Stimulated activated naive B cell treated with anti-CD40 and anti-IgM and Interleukin-4, amounts not matched to agents 10 μg/mL and 1 μg/mL and 100 μg/mL, for 72 hours (primary cell): ENCODE results near the gene NHLRC3.
"Not testable (repeated sequence)": the region's sequence is repeated elsewhere in the genome, so short reads cannot be mapped to it uniquely, and the experiment has no call there.

Source experiments
- ATAC-seq, 2 donors: fragments of 150-1000 bp; cut with Tn5 transposase; replicated peaks; 2 replicates each; pipeline ENCODE4 v1.10.0; 2021; ENCODE audit warnings: moderate library complexity in 1 of 2
- DNase-seq: peaks from one replicate; pipeline ENCODE4 v3.0.0; 2021
- H3K27ac Mint-ChIP-seq: one replicate; pipeline ENCODE4 v1.8.0; 2022; ENCODE audit warnings: mild to moderate bottlenecking, mixed read lengths
- H3K27me3 Mint-ChIP-seq, 2 donors: one replicate each; pipeline ENCODE4 v1.8.0; 2022; ENCODE audit warnings: mixed read lengths in 2 of 2
- H3K36me3 Mint-ChIP-seq, 2 donors: one replicate each; pipeline ENCODE4 v1.8.0; 2022; ENCODE audit warnings: mixed read lengths in 2 of 2, mild to moderate bottlenecking in 1 of 2
- H3K4me1 Mint-ChIP-seq, 2 donors: one replicate each; pipeline ENCODE4 v1.8.0; 2022; ENCODE audit warnings: mixed read lengths in 2 of 2, mild to moderate bottlenecking in 1 of 2
- H3K4me3 Mint-ChIP-seq, 2 donors: one replicate each; pipeline ENCODE4 v1.8.0; 2022; ENCODE audit warnings: mild to moderate bottlenecking in 2 of 2, mixed read lengths in 2 of 2, moderate library complexity in 1 of 2
- H3K9me3 Mint-ChIP-seq, 2 donors: one replicate each; pipeline ENCODE4 v1.8.0; 2022; ENCODE audit warnings: mixed read lengths in 2 of 2, mild to moderate bottlenecking in 1 of 2

Gene NHLRC3

DNA sequence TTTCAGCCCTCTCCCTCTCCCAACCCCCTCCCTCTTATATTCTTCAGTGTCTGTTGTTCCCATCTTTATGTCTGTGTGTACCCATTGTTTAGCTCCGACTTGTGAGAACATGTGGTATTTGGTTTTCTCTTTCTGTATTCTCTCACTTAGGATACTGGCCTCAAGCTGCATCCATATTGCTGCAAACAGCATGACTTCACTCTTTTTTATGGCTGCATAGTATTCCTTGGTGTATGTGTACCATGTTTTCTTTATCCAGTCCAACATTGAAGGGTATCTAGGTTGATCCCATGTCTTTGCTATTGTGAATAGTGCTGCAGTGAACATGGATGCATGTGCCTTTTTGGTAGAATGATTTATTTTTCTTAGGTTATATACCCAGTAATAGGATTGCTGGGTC, 17.8 kb downstream of the NHLRC3 start:
- Mint-ChIP-seq H3K9me3 (peaks cover 3 to 7% of the 10 kb centered on the region in 2 donors), H3K4me3 (no peak overlapping the region), H3K27me3 (no peaks in the 10 kb centered on the region), H3K27ac (no peak overlapping the region), H3K36me3 (peaks cover 18 to 58% of the 10 kb centered on the region in 2 donors), H3K4me1 (peaks cover 14 to 39% of the 10 kb centered on the region in 2 donors)
- no peak for DNase-seq
- ATAC-seq, result no peak

GRCh38 chr13:39058040-39058439, 19.8 kb downstream of the NHLRC3 start:
- H3K36me3 Mint-ChIP-seq, result peaks cover 26 to 64% of the 10 kb centered on the region in 2 donors
- H3K27ac Mint-ChIP-seq, result no peak overlapping the region
- H3K9me3 Mint-ChIP-seq, result peaks cover 3 to 7% of the 10 kb centered on the region in 2 donors
- H3K4me1 Mint-ChIP-seq, result peaks cover 14 to 39% of the 10 kb centered on the region in 2 donors
- ATAC-seq, result no peak
- no peak overlapping the region for H3K4me3 Mint-ChIP-seq
- no peak for DNase-seq
- no peaks in the 10 kb centered on the region for H3K27me3 Mint-ChIP-seq

- Mint-ChIP-seq H3K27me3 (no peaks in the 10 kb centered on the region), H3K36me3 (peaks cover 27 to 61% of the 10 kb centered on the region in 2 donors), H3K27ac (no peak overlapping the region), H3K4me1 (peaks cover 9 to 35% of the 10 kb centered on the region in 2 donors), H3K4me3 (no peak overlapping the region), H3K9me3 (peaks cover 4 to 7% of the 10 kb centered on the region in 2 donors)
- ATAC-seq (no peak), DNase-seq (no peak)
Measured at GRCh38 chr13:39062004-39062403, 23.7 kb downstream of the NHLRC3 start.

- H3K4me3 Mint-ChIP-seq, result no peak overlapping the region
- no peak for DNase-seq
- no peaks in the 10 kb centered on the region for H3K4me1 Mint-ChIP-seq
- H3K9me3 Mint-ChIP-seq, result peaks cover 0 to 6% of the 10 kb centered on the region in 2 donors
- peaks cover 42 to 45% of the 10 kb centered on the region in 2 donors for H3K27me3 Mint-ChIP-seq
- no peak overlapping the region for H3K27ac Mint-ChIP-seq
- peaks cover 0 to 1% of the 10 kb centered on the region in 2 donors for H3K36me3 Mint-ChIP-seq
- ATAC-seq, result no peak
Measured at GRCh38 chr13:39072842-39073241, 34.6 kb downstream of the NHLRC3 start.

DNA sequence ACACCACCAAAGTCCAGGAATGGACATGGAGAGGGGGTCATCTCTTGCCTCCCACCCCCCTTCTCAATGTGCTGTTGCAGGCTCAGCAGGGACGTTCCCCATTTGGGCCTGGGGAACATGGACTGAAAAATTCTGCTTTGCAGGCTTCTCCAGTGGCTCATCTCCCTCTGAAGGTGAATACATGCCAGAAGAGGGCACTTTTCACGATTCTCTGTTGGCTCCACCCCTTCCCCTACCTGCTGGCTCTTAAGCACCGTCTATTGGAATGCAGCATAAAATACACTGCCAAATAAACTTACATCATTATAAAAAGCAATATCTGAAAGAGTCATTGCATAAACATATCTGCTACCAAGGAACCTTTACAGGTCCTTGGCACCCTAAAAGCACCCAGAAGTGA, 35.7 kb downstream of the NHLRC3 start:
- ATAC-seq, result no peak
- Mint-ChIP-seq H3K9me3 (peaks cover 0 to 6% of the 10 kb centered on the region in 2 donors), H3K27me3 (peaks cover 42 to 45% of the 10 kb centered on the region in 2 donors), H3K27ac (no peak overlapping the region), H3K4me1 (no peaks in the 10 kb centered on the region), H3K36me3 (peaks cover 0 to 1% of the 10 kb centered on the region in 2 donors), H3K4me3 (no peak overlapping the region)
- DNase-seq, result no peak

GRCh38 chr13:39086251-39086945, 48.1 kb downstream of the NHLRC3 start:
- DNase-seq, ATAC-seq, H3K27ac Mint-ChIP-seq: not testable (repeated sequence)

GRCh38 chr13:39091586-39091985, 53.3 kb downstream of the NHLRC3 start:
- Mint-ChIP-seq H3K27ac (no peak overlapping the region), H3K27me3 (no peaks in the 10 kb centered on the region), H3K36me3 (no peaks in the 10 kb centered on the region), H3K9me3 (no peaks in the 10 kb centered on the region), H3K4me1 (peaks cover 11 to 22% of the 10 kb centered on the region in 2 donors), H3K4me3 (no peak overlapping the region)
- DNase-seq (no peak), ATAC-seq (no peak)

More at GRCh38 chr13:39086251-39086945, 48.1 kb downstream of the NHLRC3 start:
- not testable (repeated sequence) for H3K4me3 Mint-ChIP-seq, H3K9me3 Mint-ChIP-seq, H3K36me3 Mint-ChIP-seq, H3K4me1 Mint-ChIP-seq, H3K27me3 Mint-ChIP-seq

DNA sequence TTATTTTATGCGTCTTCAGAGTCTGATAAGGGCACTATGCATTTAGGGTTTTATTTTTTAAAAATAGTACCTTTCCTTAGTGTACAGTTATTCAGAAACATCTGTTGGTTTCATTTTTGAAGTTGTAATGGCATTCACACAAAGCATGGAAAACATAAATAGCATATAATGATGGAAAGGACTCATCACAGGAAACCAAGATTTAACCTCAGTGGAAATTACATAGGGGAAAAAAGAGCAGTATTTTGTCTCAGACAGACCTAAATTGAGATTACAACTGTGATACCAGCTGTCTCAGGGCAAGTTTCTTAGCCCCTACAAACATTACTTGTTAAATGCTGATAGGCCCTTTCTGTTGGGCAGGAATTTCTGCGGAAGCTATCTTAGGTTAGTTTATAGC, 57.2 kb downstream of the NHLRC3 start:
- Mint-ChIP-seq H3K27ac (peak overlapping the region; percentile 65), H3K36me3 (no peaks in the 10 kb centered on the region), H3K27me3 (no peaks in the 10 kb centered on the region), H3K4me3 (peak overlapping the region; percentile 19 to 45), H3K9me3 (no peaks in the 10 kb centered on the region), H3K4me1 (peaks cover 15 to 27% of the 10 kb centered on the region in 2 donors)
- peak; percentile 85 to 89 for ATAC-seq
- DNase-seq, result no peak

DNA sequence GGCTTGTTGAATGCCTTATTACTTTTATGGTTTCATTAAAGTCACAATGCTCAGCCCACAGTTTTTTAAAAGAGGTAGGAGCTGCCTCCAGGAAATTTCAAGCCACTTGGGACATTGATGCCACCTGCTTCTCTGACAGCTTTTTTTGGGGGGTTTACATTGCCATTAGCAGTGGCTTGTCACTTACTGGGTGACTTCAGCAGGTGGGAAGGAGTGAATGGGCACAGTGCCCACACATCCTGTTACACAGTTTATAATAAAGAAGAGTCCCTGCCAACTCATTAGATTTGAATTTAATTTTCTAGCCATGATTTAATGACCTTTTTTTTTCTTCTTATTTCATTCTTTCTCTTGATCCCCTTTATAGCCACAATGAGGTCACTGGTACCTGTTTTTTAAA, 61.0 kb downstream of the NHLRC3 start:
- ATAC-seq, result no peak
- no peak overlapping the region for H3K27ac Mint-ChIP-seq
- no peaks in the 10 kb centered on the region for H3K9me3 Mint-ChIP-seq
- no peak for DNase-seq
- H3K4me3 Mint-ChIP-seq, result no peak overlapping the region
- no peaks in the 10 kb centered on the region for H3K27me3 Mint-ChIP-seq
- H3K4me1 Mint-ChIP-seq, result peaks cover 14 to 25% of the 10 kb centered on the region in 2 donors
- no peaks in the 10 kb centered on the region for H3K36me3 Mint-ChIP-seq
